ENCODE data around the gene NRDC. TPM values are rescaled to one million over a fixed set of nuclear protein-coding genes. Genes with fewer than 3 reads are reported as not detected.
"Not testable (repeated sequence)": the region's sequence is repeated elsewhere in the genome, so short reads cannot be mapped to it uniquely, and the experiment has no call there.

Gene NRDC
- total RNA-seq, 1 experiment from 2014 or later: 48.0 TPM

DNA sequence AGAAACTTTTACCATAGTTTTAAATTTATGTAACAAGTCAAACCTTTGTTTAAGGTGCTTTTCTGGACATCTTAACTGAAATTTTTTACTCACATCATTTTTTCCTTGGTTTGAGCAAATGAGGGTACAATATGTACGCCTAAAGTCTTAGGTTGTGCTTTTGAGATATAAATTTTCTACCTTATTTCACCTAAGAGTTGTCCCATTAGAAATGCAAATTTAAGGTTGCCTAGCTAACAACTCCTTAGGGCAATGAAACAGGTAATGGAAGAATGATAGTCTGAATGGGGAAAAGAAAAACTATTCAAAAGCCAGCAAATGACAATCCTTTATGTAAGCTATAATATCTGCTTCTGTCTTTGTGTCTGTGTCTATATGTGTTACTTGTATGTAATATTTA is 19.6 kb downstream of the NRDC start:
- DNase-seq (ENCODE audit: low read depth, low spot score): no peak
- in situ Hi-C loops (cut with HindIII; ENCODE audit: low pct_unique_long_range_greater_than_20kb, low sequenced_read_pairs): no loop called here

GRCh38 chr1:51856745-51857144 is 21.8 kb downstream of the NRDC start:
- DNase-seq (ENCODE audit: low read depth, low spot score): no peak
- in situ Hi-C loops (cut with HindIII; ENCODE audit: low pct_unique_long_range_greater_than_20kb, low sequenced_read_pairs): no loop called here

- in situ Hi-C loops (cut with HindIII; ENCODE audit: low pct_unique_long_range_greater_than_20kb, low sequenced_read_pairs): no loop called here
- DNase-seq (ENCODE audit: low read depth, low spot score): no peak
These were observed 22.9 kb downstream of the NRDC start for GRCh38 chr1:51855624-51856023.

DNA sequence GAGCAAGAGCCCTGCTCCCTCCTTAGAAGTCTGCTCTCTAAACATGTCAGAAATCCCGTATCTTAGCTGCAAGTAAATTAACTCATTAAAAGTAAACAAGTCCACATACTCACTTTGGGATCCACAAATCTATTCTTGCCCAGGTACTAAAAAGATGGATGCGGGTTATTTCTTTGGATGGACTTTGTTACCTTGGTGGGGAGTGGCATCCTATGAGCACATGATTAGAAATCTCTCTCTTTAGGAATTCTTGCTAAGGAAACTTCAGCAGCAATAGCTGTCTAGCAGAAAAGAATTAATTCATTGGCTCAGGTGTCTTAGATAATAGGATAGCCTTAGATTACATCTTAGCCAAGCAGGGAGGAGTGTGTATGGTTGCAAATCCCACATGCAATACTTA is 25.2 kb downstream of the NRDC start:
- DNase-seq (ENCODE audit: low read depth, low spot score): no peak
- in situ Hi-C loops (cut with HindIII; ENCODE audit: low pct_unique_long_range_greater_than_20kb, low sequenced_read_pairs): no loop called here

DNA sequence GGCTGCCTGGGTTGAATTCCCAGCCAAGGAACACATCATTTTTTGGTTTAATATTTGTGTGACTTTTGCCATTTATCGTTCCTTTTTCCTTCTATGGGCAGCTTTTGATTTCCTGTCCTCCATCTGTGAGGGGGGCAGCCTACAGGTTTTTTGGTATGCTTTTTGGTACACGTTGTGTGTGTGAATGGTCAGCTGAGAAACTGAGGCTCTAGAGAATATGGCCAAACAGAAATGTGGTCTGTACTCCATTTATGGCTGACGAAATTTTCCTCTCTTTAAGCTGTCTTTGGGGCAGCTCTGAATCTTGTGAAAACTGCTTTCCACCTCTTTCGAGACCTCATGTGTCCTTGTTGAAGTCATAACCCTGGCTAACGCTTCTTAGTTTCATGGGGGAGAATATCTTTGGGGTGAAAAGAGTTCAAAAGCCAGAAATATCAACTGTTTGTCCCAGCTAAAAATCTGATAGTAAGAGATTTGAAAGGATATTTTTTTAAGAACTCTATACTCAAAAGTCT is 26.6 kb downstream of the NRDC start:
- no peak for DNase-seq (ENCODE audit: low read depth, low spot score)
- in situ Hi-C loops (cut with HindIII; ENCODE audit: low pct_unique_long_range_greater_than_20kb, low sequenced_read_pairs): no loop called here

DNA sequence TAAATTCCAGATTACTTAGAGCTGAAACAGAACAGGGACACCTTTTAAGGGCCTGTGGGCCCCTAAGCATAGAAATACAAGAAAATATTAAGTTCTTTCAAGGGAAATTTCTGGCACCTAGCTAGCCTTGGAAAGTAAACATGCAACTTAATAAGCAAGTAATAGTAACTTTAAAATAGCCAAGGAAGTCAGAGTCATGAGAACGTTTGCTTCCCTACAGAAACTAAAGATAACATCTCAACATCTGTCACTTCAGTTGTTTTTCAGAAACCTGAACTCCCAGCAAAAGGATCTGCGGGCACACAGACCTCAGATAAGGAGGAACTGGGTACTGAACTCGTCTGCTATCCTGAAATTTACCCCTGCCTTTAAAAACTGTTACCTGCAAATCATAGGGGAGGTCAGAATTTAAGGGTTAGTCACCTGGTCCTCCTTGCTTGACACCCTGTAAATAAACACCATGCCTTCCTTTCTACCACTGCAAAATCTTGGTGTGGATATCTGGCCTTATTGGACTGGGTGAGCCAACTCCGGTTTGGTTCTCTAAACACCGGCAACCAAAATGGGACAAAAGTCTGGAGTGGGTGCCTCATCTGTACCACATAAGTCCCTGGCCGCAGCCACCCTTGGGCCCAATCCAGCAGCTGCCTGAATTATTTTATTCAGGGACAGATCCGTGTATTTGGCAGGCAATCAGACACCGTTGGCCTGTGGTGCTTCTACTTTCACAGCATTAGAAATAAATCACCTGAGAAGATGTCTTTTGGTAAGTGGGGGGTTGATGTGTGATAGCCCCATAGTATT is 27.9 kb downstream of the NRDC start:
- in situ Hi-C loops (cut with HindIII; ENCODE audit: low pct_unique_long_range_greater_than_20kb, low sequenced_read_pairs): no loop called here
- no peak for DNase-seq (ENCODE audit: low read depth, low spot score)

DNA sequence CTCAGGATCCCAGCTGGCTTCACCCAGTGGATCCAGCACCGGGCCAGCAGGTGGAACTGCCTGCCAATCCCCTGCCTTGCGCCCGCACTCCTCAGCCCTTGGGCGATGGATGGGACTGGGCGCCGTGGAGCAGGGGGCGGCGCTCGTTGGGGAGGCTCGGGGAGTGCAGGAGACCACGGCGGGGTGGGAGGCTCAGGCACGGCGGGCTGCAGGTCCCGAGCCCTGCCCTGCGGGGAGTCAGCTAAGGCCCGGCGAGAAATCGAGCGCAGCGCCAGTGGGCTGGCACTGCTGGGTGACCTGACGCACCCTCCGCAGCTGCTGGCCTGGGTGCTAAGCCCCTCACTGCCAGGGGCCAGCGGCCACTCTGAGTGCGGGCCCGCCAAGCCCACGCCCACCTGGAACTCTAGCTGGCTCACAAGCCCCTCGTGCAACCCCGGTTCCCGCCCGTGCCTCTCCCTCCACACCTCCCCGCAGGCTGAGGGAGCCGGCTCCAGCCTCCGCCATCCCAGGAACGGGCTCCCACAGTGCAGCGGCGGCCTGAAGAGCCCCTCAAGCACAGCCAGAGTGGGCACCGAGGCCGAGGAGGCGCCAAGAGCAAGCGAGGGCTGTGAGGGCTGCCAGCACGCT is 31.1 kb downstream of the NRDC start:
- in situ Hi-C loops (cut with HindIII; ENCODE audit: low pct_unique_long_range_greater_than_20kb, low sequenced_read_pairs): no loop called here
- no peak for DNase-seq (ENCODE audit: low read depth, low spot score)

DNA sequence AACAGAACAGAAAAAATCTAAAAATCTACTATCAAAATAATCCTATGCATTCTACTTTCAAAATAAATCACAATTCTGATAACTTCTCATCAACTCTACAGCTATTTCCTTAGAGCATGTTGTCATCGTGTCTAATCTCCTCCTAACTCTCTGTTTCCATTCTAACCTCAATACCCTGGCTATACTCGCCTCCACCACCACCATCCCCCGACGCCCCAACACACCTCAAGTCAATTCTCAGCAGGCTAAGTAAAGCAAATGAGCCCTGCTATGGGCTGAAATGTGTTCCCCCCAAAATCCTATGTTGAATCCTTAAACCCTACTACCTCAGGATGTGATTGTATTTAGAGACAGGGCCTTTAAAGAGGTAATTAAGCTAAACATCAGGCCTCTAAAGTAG is 34.6 kb downstream of the NRDC start:
- in situ Hi-C loops (cut with HindIII; ENCODE audit: low pct_unique_long_range_greater_than_20kb, low sequenced_read_pairs): no loop called here
- DNase-seq (ENCODE audit: low read depth, low spot score): no peak

- in situ Hi-C loops (cut with HindIII; ENCODE audit: low pct_unique_long_range_greater_than_20kb, low sequenced_read_pairs): no loop called here
These were observed 36.3 kb downstream of the NRDC start for GRCh38 chr1:51842261-51842660.

GRCh38 chr1:51840743-51841461 is 37.6 kb downstream of the NRDC start:
- in situ Hi-C loops (cut with HindIII; ENCODE audit: low pct_unique_long_range_greater_than_20kb, low sequenced_read_pairs): no loop called here
- DNase-seq (ENCODE audit: low read depth, low spot score): no peak

More at GRCh38 chr1:51842261-51842660, 36.3 kb downstream of the NRDC start:
- DNase-seq (ENCODE audit: low read depth, low spot score): peak; percentile 4

DNA sequence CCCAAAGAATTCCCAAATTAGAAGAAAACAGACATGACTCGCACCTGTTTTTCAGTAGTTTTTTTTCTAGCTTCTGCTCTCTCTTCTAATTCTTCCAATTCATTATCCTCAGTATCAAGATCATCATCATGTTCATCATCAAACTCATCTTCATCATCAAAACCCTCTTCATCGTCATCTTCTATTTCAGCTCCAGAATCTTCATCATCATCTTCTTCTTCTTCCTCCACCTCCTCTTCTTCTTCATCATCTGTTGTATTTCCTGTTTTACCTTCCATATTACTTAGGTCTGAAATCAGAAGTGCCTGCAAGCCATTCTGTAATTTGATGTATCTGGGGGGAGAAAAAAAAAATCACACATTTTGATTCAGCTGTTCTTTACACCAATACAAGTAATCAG is 38.3 kb downstream of the NRDC start:
- no peak for DNase-seq (ENCODE audit: low read depth, low spot score)
- in situ Hi-C loops (cut with HindIII; ENCODE audit: low pct_unique_long_range_greater_than_20kb, low sequenced_read_pairs): no loop called here

DNA sequence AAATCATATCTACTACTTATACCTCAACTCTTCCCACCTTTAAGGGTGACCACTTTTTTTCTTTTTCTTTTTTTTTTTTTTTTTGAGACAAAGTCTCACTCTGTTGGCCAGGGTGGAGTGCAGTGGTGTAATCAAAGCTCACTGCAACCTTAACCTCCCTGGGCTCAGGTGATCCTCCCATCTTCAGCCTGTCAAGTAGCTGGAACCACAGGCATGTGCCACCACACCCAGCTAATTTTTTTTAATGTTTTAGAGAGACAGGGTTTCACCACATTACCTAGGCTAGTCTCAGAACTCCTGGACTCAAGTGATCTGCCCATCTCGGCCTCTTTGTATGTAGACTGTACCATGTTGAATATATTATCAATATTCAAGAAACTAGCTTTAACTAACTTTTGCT is 39.4 kb downstream of the NRDC start:
- in situ Hi-C loops (cut with HindIII; ENCODE audit: low pct_unique_long_range_greater_than_20kb, low sequenced_read_pairs): no loop called here
- no peak for DNase-seq (ENCODE audit: low read depth, low spot score)

GRCh38 chr1:51837243-51837642 is 41.3 kb downstream of the NRDC start:
- in situ Hi-C loops (cut with HindIII; ENCODE audit: low pct_unique_long_range_greater_than_20kb, low sequenced_read_pairs): no loop called here
- no peak for DNase-seq (ENCODE audit: low read depth, low spot score)

DNA sequence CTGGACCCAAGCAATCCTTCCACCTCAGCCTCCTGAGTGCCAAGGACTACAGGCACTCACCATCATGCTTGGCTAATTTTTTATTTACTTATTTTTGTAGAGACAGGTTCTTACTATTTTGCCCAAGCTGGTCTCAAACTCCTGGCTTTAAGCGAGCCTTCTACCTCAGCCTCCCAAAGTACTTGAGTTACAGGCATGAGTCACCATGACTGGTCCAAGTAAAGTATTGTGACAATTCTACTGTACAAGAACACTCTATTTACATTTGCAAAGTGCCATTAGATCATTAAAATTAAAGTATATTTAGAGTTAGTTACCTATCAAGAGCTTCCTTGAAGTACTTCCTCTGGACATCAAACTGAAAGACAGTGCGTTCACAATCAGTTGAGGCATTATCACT is 44.8 kb downstream of the NRDC start:
- DNase-seq (ENCODE audit: low read depth, low spot score): no peak
- in situ Hi-C loops (cut with HindIII; ENCODE audit: low pct_unique_long_range_greater_than_20kb, low sequenced_read_pairs): no loop called here

GRCh38 chr1:51829058-51829457 is 49.5 kb downstream of the NRDC start:
- DNase-seq (ENCODE audit: low read depth, low spot score): no peak
- in situ Hi-C loops (cut with HindIII; ENCODE audit: low pct_unique_long_range_greater_than_20kb, low sequenced_read_pairs): no loop called here

DNA sequence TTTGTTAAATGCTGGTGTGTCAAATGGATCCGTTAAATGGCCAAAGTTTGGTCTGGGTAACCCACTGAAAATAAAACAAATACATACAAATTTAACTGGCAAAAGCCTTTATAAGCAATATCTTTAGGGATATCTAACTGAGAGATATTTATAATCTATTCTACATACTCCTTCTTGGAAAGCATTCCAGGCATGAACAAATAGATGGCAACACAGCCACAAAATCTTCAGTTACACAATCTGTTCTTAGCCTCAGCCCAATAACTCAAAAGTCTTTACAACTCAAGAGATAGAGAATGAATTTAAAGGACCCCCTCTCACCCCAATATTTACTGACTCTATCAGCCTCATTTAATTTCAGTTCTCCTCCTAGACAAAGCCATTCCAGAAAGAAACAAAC is 58.7 kb downstream of the NRDC start:
- in situ Hi-C loops (cut with HindIII; ENCODE audit: low pct_unique_long_range_greater_than_20kb, low sequenced_read_pairs): no loop called here
- DNase-seq (ENCODE audit: low read depth, low spot score): no peak

DNA sequence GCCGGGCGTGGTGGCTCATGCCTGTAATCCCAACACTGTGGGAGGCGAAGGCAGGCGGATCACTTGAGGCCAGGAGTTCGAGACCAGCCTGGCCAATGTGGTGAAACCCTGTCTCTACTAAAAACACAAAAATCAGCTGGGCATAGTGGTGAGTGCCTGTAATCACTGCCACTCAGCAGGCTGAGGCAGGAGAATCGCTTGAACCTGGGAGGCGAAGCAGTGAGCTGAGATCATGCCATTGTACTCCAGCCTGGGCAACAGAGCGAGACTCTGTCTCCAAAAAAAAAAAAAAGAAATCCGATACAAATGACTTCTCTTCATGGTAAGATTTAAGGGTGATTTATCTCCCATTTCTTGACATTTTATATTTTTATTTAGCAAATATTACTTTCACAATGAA is 59.5 kb downstream of the NRDC start:
- DNase-seq (ENCODE audit: low read depth, low spot score); in situ Hi-C loops (cut with HindIII; ENCODE audit: low pct_unique_long_range_greater_than_20kb, low sequenced_read_pairs): not testable (repeated sequence)

DNA sequence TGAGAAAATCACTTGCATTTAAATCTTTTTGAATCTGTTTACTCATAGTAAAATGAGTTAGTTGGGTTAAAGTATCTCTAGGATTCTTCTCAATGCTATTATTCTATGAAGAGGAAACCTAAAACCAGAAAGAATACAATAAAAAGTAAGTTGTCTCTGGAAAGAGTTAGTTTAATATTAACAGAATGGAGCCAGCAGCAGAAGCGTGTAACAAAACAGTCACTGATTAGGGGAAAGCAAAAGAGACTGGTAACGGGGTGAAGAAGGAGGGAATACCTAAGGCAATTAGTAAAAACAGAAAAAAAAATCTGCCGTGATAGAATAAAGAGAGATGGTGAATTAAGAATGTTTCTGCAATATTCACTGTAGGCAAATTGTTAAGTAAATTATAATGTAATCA is 60.0 kb downstream of the NRDC start:
- DNase-seq (ENCODE audit: low read depth, low spot score): no peak
- in situ Hi-C loops (cut with HindIII; ENCODE audit: low pct_unique_long_range_greater_than_20kb, low sequenced_read_pairs): no loop called here

All from SK-MEL-5 (cell line).